SH-SY5Y (cell line): Measurements from ENCODE around the gene CNTN4.

ENCODE experiments used
- GATA2 ChIP-seq: IDR thresholded peaks from 2 replicates; pipeline ENCODE4 v1.6.1; 2011; ENCODE audit warnings: mild to moderate bottlenecking, low read depth, low read length
- GATA3 ChIP-seq: IDR thresholded peaks from 2 replicates; pipeline ENCODE4 v1.6.1; 2011; ENCODE audit warnings: low read depth, mild to moderate bottlenecking, low read length, moderate library complexity

- no peak for TF ChIP-seq GATA2
- TF ChIP-seq GATA3 = no peak
These were observed 608.2 kb downstream of the CNTN4 start for GRCh38 chr3:2706836-2707210.
